GM19043 (cell line): ENCODE results near the gene TRIP10.
"Not testable (repeated sequence)": the region's sequence is repeated elsewhere in the genome, so short reads cannot be mapped to it uniquely, and the experiment has no call there.

Source experiments
- ATAC-seq: cut with Tn5 transposase; IDR thresholded peaks from one replicate; pipeline ENCODE4 v1.9.1; 2021; ENCODE audit warnings: low read depth; ENCODE audit not compliant: unreplicated experiment

TRIP10 gene

DNA sequence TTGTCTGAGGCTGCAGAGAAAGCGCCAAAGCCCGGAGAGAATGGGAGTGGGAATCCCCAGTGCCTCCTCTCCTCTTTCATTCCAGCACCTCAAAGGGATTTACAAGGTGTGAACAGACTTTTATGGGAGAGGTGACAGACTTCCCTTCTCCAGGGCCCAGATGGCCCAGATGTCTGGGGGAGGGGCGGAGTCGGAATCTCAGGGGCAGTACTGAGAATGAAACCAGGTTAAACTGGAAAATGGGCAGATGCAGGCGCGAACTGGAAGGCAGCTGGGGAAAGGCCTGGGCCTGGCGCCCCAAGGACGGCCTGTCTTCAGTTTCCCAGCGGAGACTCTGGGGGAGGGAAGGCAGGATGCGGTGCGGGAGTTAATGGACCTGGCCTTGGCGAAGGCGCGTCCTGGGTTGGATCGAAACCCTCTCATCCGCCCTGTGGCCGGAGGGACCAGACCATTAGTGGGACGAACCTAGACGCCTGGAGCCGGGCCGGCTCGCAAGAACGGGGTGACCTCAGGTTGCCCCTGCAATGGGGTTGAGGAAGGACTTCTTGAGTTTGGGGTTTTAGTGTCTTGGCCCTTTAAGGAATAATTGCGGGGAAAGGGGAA is 592 bp upstream of the TRIP10 start:
- no peak for ATAC-seq

GRCh38 chr19:6739883-6740588 is 556 bp downstream of the TRIP10 start:
- ATAC-seq, result no peak

- no peak for ATAC-seq
Observed at GRCh38 chr19:6740589-6741343, 1.3 kb downstream of the TRIP10 start.

DNA sequence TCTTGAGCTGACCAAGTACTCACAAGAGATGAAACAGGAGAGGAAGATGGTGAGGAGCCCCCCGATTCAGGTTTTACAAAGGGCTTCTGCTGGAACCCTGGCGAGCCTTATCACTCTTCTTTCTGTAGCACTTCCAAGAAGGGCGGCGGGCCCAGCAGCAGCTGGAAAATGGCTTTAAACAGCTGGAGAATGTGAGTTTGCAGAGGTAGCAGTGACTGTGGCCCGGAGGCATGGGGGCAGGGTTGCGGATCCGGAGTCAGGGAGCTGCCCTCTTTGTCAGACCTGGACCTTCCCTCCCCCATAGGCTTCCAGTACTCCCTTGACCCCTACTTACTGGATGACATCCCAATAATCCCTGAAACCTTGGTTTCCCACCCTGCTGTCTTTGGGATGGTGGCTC is 3.6 kb downstream of the TRIP10 start:
- no peak for ATAC-seq

DNA sequence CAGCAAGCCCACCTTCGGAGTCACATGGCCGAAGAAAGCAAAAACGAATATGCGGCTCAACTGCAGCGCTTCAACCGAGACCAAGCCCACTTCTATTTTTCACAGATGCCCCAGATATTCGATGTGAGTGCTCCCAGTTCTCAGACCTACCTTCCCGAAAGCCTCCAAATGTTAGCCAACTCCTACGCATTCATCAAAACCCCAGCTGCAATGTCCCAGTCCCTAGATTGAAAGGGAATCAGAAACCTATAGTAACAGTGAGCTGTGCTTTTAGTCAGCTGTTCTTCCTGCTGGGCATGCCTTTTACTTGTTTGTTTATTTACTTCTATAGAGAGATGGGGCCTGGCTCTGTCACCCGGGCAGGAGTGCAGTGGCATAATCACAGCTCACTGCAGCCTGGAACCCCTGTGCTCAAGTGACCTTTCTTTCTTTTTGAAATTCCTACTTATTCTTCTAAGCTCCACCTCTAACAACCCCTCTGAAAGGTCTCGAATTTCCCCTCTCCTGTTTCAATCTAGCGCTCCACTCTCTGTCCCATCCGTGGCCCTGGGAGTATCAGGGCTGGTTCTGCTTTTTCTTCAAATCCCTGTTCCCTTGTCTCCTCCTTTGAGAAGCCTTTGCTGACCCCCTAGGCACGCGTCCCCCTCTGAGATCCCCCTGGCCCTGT is 4.4 kb downstream of the TRIP10 start:
- ATAC-seq, result no peak

- ATAC-seq, result no peak
Observed at GRCh38 chr19:6744381-6745301, 5.2 kb downstream of the TRIP10 start.

DNA sequence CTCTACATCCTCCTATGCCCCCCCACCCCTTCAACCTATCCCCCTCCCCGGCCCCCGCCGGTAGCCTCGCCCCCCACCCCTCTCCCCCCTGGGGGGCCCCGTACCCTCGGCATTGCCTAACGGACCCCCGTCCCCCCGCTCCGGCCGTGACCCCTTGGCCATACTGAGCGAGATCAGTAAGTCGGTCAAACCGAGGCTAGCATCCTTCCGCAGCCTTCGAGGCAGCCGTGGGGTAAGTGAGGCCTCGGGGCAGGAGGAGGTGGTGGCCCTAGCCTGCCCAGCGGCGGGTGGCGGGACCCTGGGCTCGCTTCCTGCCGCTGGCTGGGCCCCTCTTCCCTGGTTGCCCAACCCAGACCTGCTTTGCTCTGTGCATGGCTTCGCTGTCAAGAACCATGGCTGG is 6.5 kb downstream of the TRIP10 start:
- ATAC-seq, result no peak

DNA sequence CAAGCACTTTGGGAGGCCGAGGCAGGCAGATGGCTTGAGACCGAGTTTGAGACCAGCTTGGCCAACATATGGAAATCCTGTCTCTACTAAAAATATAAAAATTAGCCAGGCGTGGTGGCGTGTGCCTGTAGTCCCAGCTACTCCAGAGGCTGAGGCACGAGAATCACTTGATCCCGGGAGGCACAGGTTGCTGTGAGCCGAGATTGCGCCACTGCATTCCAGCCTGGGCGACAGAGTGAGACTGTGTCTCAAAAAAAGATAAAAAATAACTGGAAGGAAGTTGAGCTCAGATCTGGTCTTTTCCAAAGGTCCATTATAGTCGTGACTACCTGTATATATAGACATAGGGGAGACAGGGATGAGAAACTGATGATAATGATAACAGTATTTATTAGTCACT is 9.1 kb downstream of the TRIP10 start:
- not testable (repeated sequence) for ATAC-seq

DNA sequence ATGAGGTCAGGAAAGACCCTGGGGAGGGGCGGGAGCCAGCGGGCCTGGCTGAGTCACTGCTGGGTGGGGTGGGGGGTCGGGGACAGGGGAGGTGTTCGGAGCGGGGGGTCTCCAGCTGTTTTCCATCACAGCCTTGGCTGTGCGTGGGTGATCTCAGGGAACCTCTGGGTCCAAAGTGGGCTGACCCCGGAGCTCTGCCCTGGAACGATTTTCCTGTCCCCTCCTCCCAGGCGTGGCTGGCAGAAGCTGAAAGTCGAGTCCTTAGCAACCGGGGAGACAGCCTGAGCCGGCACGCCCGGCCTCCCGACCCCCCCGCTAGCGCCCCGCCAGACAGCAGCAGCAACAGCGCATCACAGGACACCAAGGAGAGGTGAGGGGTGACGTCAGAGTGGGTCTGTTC is 10.6 kb downstream of the TRIP10 start:
- ATAC-seq, result no peak

- no peak for ATAC-seq
Observed at GRCh38 chr19:6751189-6751588, 11.7 kb downstream of the TRIP10 start.

DNA sequence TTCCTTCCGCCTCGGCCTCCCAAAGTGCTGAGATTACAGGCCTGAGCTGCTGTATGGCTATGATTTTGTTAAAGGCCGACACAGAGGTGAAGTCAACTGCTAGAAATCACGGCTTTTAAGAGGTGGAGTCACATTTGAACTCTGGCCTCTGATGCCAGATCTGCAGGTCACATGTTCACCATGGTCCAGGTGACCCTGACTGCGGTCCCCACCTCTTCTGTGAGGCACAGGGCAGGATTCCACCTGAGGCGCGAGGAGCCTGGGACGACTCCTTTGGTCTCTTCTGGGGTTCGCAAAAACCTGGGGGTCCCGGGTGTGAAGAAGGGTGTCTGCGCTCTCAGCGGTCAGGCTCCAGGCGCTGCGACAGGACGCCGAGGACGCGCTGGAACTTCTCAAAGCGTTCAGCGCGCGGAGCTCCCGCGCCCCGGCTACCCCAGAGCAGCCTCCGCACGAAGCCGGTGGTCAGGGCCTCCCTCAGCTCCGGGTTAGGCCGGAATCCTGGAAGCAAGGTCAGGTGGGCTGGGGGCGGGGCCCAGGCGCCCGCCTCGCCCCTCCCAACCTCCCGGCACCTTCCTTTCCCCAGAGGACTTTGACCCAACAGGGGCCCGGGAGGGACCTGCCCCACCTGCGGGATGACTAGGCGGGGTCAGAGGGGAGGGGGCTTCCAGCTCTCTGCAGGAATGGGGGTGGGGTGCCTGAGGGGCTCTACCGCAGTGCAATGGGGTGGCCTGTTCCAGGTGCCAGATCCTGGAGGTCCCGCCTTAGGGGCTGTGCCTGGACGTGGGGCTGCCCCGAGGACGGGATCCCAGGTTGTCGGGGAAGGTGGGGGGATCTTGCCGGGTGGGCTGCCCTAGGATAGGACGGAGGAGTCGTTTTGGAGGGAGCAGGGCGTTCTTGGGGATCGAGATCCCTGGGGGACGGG is 13.0 kb downstream of the TRIP10 start:
- ATAC-seq, result no peak

DNA sequence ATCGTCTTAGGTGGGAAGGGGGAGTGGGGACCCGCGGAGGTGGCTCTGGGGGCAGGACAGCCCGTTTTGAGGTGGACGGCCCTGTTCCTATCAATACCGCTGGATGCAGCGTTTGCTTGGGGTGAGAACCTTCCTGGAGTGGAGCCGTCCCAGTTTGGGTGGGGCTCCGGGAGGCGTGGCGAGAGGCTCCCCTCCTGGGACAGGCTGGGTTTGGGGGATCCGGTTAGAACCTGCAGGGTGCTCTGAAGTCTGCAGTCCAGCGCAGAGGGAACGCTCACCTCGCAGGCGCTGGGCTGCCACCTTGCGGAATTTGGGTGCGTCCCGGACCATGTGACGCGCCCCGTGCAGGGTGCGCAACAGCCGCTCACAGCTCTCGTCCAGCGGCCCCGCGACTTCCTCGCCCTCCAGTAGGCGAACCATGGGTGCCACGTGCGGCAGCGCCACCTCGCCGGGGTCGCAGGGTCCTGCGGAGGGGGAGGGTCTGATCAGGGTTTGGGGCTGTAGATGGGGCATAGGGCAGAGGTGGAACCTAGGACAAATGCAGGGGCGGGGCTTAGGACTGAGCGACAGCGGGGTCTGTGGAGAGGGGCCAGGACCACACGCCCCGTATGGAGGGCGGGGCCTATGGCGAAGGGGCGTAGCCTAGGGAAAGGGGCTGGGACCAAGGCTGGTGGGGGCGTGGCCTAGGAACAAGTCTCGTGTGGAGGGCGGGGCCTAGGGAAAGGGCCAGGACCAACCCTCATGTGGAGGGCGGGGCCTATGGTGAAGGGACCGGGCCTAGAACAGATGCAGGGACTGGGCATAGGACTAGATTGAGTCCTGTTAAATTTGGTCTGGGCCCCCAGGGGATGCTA is 13.9 kb downstream of the TRIP10 start:
- peak; percentile 64 for ATAC-seq

DNA sequence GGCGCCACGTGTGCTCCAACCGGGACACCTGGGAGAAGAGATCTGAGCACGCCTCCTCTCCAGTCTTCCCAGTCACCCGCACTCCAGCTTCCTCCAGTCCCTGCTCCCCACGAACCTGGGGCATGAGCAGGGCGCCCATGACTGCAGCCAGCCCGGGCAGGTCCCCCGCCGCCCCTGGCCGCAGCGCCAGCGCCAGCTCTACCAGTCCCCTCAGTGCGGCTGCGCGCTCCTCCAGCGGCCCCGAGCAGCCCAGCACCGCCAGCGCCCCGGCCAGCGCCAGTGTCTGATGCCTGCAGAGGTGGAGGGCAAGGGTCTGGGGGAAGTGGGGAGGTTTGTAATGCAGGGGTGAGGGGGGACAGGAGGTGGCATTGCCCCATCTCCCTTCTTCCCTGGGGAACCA is 14.7 kb downstream of the TRIP10 start:
- ATAC-seq, result no peak

DNA sequence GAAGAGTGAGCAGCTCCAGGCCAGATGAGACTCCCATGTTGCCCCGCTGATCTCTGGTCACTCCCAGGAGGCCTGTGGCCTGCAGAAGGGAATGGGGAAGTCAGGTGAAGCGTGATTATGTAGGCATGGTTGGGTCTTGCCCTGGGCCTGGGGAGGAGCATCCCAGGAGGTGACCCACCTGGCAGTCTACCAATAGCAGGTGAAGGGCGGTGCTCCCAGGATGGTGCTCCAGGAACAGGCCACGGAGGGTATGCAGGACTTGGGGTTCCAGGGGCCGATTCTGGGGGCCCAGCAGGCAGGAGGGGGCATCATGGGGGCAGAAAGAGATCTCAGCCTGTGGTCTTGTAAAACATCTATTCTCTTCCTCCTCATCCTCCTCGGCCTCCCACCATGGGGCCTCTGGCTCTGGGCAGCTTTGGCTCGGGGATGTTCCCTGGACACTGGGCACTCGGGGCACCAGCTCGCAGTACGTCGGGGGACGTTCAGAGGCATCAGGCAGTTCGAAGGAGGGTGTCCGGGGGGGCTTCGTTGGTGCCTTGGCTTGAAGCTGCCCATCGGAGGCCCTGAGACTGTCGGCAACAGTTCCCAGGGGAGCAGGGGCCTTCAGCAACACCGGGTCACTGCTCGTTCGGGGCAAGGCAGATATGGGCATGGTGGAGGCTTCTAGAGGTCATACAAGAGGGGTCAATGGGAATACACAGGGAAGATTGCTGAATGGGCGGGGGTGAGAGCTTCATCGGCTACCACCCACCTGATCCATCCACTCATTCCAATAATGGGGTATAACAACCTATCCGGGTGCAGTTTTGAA is 15.4 kb downstream of the TRIP10 start:
- ATAC-seq, result no peak

- ATAC-seq, result no peak
Observed at GRCh38 chr19:6760606-6761005, 21.1 kb downstream of the TRIP10 start.

- ATAC-seq, result no peak
Observed at GRCh38 chr19:6761053-6761676, 21.7 kb downstream of the TRIP10 start.

- ATAC-seq, result not testable (repeated sequence)
Observed at GRCh38 chr19:6762253-6762797, 22.8 kb downstream of the TRIP10 start.
